ENCODE data around the gene ANK2.

The ANK2 gene

GRCh38 chr4:113317523-113317922 is 268.1 kb downstream of the ANK2 start:
- WGBS, result 93% methylated on average over 5 of the region's 5 CpGs
- no peaks in the 10 kb centered on the region for H3K79me1 ChIP-seq (replicated peaks; ENCODE audit: low read length, poor library complexity, severe bottlenecking)

GRCh38 chr4:113322736-113323135 is 273.3 kb downstream of the ANK2 start:
- H3K18ac ChIP-seq (ENCODE audit: low read depth in 1 of 2, low read length in 2 of 2), result no peak overlapping the region
- WGBS, result 96% methylated on average over 5 of the region's 5 CpGs

More at GRCh38 chr4:113317523-113317922, 268.1 kb downstream of the ANK2 start:
- no peak overlapping the region for H3K4me2 ChIP-seq (ENCODE audit: low read length, poor library complexity, severe bottlenecking)
- no peaks in the 10 kb centered on the region for H3K27me3 ChIP-seq (ENCODE audit: control insufficient read depth in 1 of 2, insufficient read depth in 1 of 2, low read length in 2 of 2)
- no peak overlapping the region for H3K4me3 ChIP-seq (ENCODE audit: insufficient read depth in 1 of 2, low read depth in 1 of 2, low read length in 2 of 2)
- no peak overlapping the region for H3K4ac ChIP-seq (ENCODE audit: low read depth in 1 of 2, low read length in 2 of 2)
- H4K8ac ChIP-seq (ENCODE audit: low read length), result no peak overlapping the region
- H3K9ac ChIP-seq (ENCODE audit: low read length), result peak overlapping the region; percentile 56
- H2AK5ac ChIP-seq (ENCODE audit: low read length, severe bottlenecking), result no peak overlapping the region
- no peak overlapping the region for H3K14ac ChIP-seq (ENCODE audit: low read length in 2 of 2)
- H2BK5ac ChIP-seq (ENCODE audit: low read depth, low read length, poor library complexity, severe bottlenecking), result no peak overlapping the region
- no peak for DNase-seq
- no peak overlapping the region for H3K27ac ChIP-seq (ENCODE audit: low read length, poor library complexity, severe bottlenecking)
- no peaks in the 10 kb centered on the region for H3K9me3 ChIP-seq (ENCODE audit: control insufficient read depth, low read length)
- no peak overlapping the region for H2BK120ac ChIP-seq (ENCODE audit: low read depth, low read length)
- H3K36me3 ChIP-seq (ENCODE audit: control insufficient read depth in 1 of 2, insufficient read depth in 2 of 2, low read depth in 1 of 2, low read length in 2 of 2), result peaks cover 0 to 88% of the 10 kb centered on the region in 2 experiments
- no peak overlapping the region for H2BK12ac ChIP-seq (ENCODE audit: low read length in 2 of 2)
- H4K91ac ChIP-seq (ENCODE audit: low read length), result no peak overlapping the region
- no peaks in the 10 kb centered on the region for H3K4me1 ChIP-seq (ENCODE audit: control insufficient read depth, insufficient read depth, low read depth, low read length)
- H2BK15ac ChIP-seq (ENCODE audit: low read depth, poor library complexity, severe bottlenecking), result no peak overlapping the region
- no peak overlapping the region for H3K18ac ChIP-seq (ENCODE audit: low read depth in 1 of 2, low read length in 2 of 2)
- no peak overlapping the region for H2AFZ ChIP-seq (ENCODE audit: low read depth, low read length)
- no peak overlapping the region for H3K23ac ChIP-seq (ENCODE audit: low read length in 2 of 2)

GRCh38 chr4:113325876-113326615 is 276.6 kb downstream of the ANK2 start:
- H3K4me1 ChIP-seq (ENCODE audit: control insufficient read depth, insufficient read depth, low read depth, low read length), result no peaks in the 10 kb centered on the region
- no peak overlapping the region for H3K27ac ChIP-seq (ENCODE audit: low read length, poor library complexity, severe bottlenecking)
- H3K4ac ChIP-seq (ENCODE audit: low read depth in 1 of 2, low read length in 2 of 2), result no peak overlapping the region
- H3K9me3 ChIP-seq (ENCODE audit: control insufficient read depth, low read length), result no peaks in the 10 kb centered on the region
- H2BK120ac ChIP-seq (ENCODE audit: low read depth, low read length), result no peak overlapping the region
- H3K4me3 ChIP-seq (ENCODE audit: insufficient read depth in 1 of 2, low read depth in 1 of 2, low read length in 2 of 2), result no peak overlapping the region
- no peak for DNase-seq
- WGBS, result 90% methylated on average over 2 of the region's 5 CpGs
- no peak overlapping the region for H3K18ac ChIP-seq (ENCODE audit: low read depth in 1 of 2, low read length in 2 of 2)
- peaks cover 0 to 60% of the 10 kb centered on the region in 2 experiments for H3K36me3 ChIP-seq (ENCODE audit: control insufficient read depth in 1 of 2, insufficient read depth in 2 of 2, low read depth in 1 of 2, low read length in 2 of 2)
- H4K8ac ChIP-seq (ENCODE audit: low read length), result no peak overlapping the region
- no peak overlapping the region for H3K23ac ChIP-seq (ENCODE audit: low read length in 2 of 2)
- no peaks in the 10 kb centered on the region for H3K79me1 ChIP-seq (replicated peaks; ENCODE audit: low read length, poor library complexity, severe bottlenecking)
- H3K4me2 ChIP-seq (ENCODE audit: low read length, poor library complexity, severe bottlenecking), result no peak overlapping the region
- H2AK5ac ChIP-seq (ENCODE audit: low read length, severe bottlenecking), result no peak overlapping the region
- H2BK5ac ChIP-seq (ENCODE audit: low read depth, low read length, poor library complexity, severe bottlenecking), result no peak overlapping the region
- no peak overlapping the region for H3K9ac ChIP-seq (ENCODE audit: low read length)
- H2BK12ac ChIP-seq (ENCODE audit: low read length in 2 of 2), result no peak overlapping the region
- H2BK15ac ChIP-seq (ENCODE audit: low read depth, poor library complexity, severe bottlenecking), result no peak overlapping the region
- H2AFZ ChIP-seq (ENCODE audit: low read depth, low read length), result no peak overlapping the region
- no peak overlapping the region for H4K91ac ChIP-seq (ENCODE audit: low read length)
- no peak overlapping the region for H3K14ac ChIP-seq (ENCODE audit: low read length in 2 of 2)
- H3K27me3 ChIP-seq (ENCODE audit: control insufficient read depth in 1 of 2, insufficient read depth in 1 of 2, low read length in 2 of 2), result no peaks in the 10 kb centered on the region

More at GRCh38 chr4:113322736-113323135, 273.3 kb downstream of the ANK2 start:
- Histone ChIP-seq H4K91ac (ENCODE audit: low read length) (no peak overlapping the region), H3K4me1 (ENCODE audit: control insufficient read depth, insufficient read depth, low read depth, low read length) (no peaks in the 10 kb centered on the region), H2BK120ac (ENCODE audit: low read depth, low read length) (no peak overlapping the region), H3K4me2 (ENCODE audit: low read length, poor library complexity, severe bottlenecking) (no peak overlapping the region), H3K27ac (ENCODE audit: low read length, poor library complexity, severe bottlenecking) (no peak overlapping the region), H3K79me1 (replicated peaks; ENCODE audit: low read length, poor library complexity, severe bottlenecking) (no peaks in the 10 kb centered on the region), H3K4ac (ENCODE audit: low read depth in 1 of 2, low read length in 2 of 2) (no peak overlapping the region), H3K36me3 (ENCODE audit: control insufficient read depth in 1 of 2, insufficient read depth in 2 of 2, low read depth in 1 of 2, low read length in 2 of 2) (peaks cover 0 to 65% of the 10 kb centered on the region in 2 experiments), H2BK12ac (ENCODE audit: low read length in 2 of 2) (no peak overlapping the region), H3K27me3 (ENCODE audit: control insufficient read depth in 1 of 2, insufficient read depth in 1 of 2, low read length in 2 of 2) (no peaks in the 10 kb centered on the region), H3K23ac (ENCODE audit: low read length in 2 of 2) (no peak overlapping the region), H4K8ac (ENCODE audit: low read length) (no peak overlapping the region), H3K9me3 (ENCODE audit: control insufficient read depth, low read length) (no peaks in the 10 kb centered on the region), H2AFZ (ENCODE audit: low read depth, low read length) (no peak overlapping the region), H2BK15ac (ENCODE audit: low read depth, poor library complexity, severe bottlenecking) (no peak overlapping the region), H3K4me3 (ENCODE audit: insufficient read depth in 1 of 2, low read depth in 1 of 2, low read length in 2 of 2) (no peak overlapping the region), H2AK5ac (ENCODE audit: low read length, severe bottlenecking) (no peak overlapping the region), H3K9ac (ENCODE audit: low read length) (no peak overlapping the region), H2BK5ac (ENCODE audit: low read depth, low read length, poor library complexity, severe bottlenecking) (no peak overlapping the region), H3K14ac (ENCODE audit: low read length in 2 of 2) (no peak overlapping the region)
- DNase-seq, result no peak

GRCh38 chr4:113327494-113327893 is 278.0 kb downstream of the ANK2 start:
- no peak overlapping the region for H2AFZ ChIP-seq (ENCODE audit: low read depth, low read length)
- no peak overlapping the region for H3K14ac ChIP-seq (ENCODE audit: low read length in 2 of 2)
- H3K4me3 ChIP-seq (ENCODE audit: insufficient read depth in 1 of 2, low read depth in 1 of 2, low read length in 2 of 2), result no peak overlapping the region
- H3K18ac ChIP-seq (ENCODE audit: low read depth in 1 of 2, low read length in 2 of 2), result no peak overlapping the region
- no peak overlapping the region for H3K4ac ChIP-seq (ENCODE audit: low read depth in 1 of 2, low read length in 2 of 2)
- H3K79me1 ChIP-seq (replicated peaks; ENCODE audit: low read length, poor library complexity, severe bottlenecking), result no peaks in the 10 kb centered on the region
- peak; percentile 94 for DNase-seq
- H3K27me3 ChIP-seq (ENCODE audit: control insufficient read depth in 1 of 2, insufficient read depth in 1 of 2, low read length in 2 of 2), result no peaks in the 10 kb centered on the region
- no peak overlapping the region for H2BK12ac ChIP-seq (ENCODE audit: low read length in 2 of 2)
- 31% methylated on average over 3 of the region's 4 CpGs for WGBS
- H3K9me3 ChIP-seq (ENCODE audit: control insufficient read depth, low read length), result no peaks in the 10 kb centered on the region
- H4K8ac ChIP-seq (ENCODE audit: low read length), result no peak overlapping the region
- peaks cover 0 to 60% of the 10 kb centered on the region in 2 experiments for H3K36me3 ChIP-seq (ENCODE audit: control insufficient read depth in 1 of 2, insufficient read depth in 2 of 2, low read depth in 1 of 2, low read length in 2 of 2)
- no peak overlapping the region for H2BK5ac ChIP-seq (ENCODE audit: low read depth, low read length, poor library complexity, severe bottlenecking)
- no peak overlapping the region for H3K27ac ChIP-seq (ENCODE audit: low read length, poor library complexity, severe bottlenecking)
- no peak overlapping the region for H4K91ac ChIP-seq (ENCODE audit: low read length)
- peaks cover 2% of the 10 kb centered on the region for H3K4me1 ChIP-seq (ENCODE audit: control insufficient read depth, insufficient read depth, low read depth, low read length)
- no peak overlapping the region for H2AK5ac ChIP-seq (ENCODE audit: low read length, severe bottlenecking)
- no peak overlapping the region for H3K4me2 ChIP-seq (ENCODE audit: low read length, poor library complexity, severe bottlenecking)
- no peak overlapping the region for H2BK120ac ChIP-seq (ENCODE audit: low read depth, low read length)
- H3K23ac ChIP-seq (ENCODE audit: low read length in 2 of 2), result no peak overlapping the region
- no peak overlapping the region for H2BK15ac ChIP-seq (ENCODE audit: low read depth, poor library complexity, severe bottlenecking)
- H3K9ac ChIP-seq (ENCODE audit: low read length), result no peak overlapping the region

Data from mesenchymal stem cell (in vitro differentiated cells and primary cell).